ENCODE measurements around the gene LGALS7.

Gene LGALS7

GRCh38 chr19:38737921-38738737 lies 35.2 kb downstream of the LGALS7 start:
- DNase-seq = no peak

- DNase-seq = no peak
Measured at GRCh38 chr19:38737281-38737865, 35.9 kb downstream of the LGALS7 start.

- peak; percentile 52 for DNase-seq
Measured at GRCh38 chr19:38736413-38737280, 36.7 kb downstream of the LGALS7 start.

GRCh38 chr19:38736036-38736412 lies 37.3 kb downstream of the LGALS7 start:
- peak; percentile 21 for DNase-seq

- DNase-seq = peak; percentile 22
Measured at GRCh38 chr19:38735257-38735686, 38.0 kb downstream of the LGALS7 start.

GRCh38 chr19:38734426-38735256 lies 38.7 kb downstream of the LGALS7 start:
- DNase-seq = no peak

GRCh38 chr19:38734176-38734425 lies 39.2 kb downstream of the LGALS7 start:
- no peak for DNase-seq

GRCh38 chr19:38733493-38734175 lies 39.7 kb downstream of the LGALS7 start:
- no peak for DNase-seq

GRCh38 chr19:38733241-38733492 lies 40.1 kb downstream of the LGALS7 start:
- no peak for DNase-seq

- no peak for DNase-seq
Measured at GRCh38 chr19:38731654-38732301, 41.5 kb downstream of the LGALS7 start.

GRCh38 chr19:38730731-38731589 lies 42.4 kb downstream of the LGALS7 start:
- no peak for DNase-seq

- DNase-seq = no peak
Measured at GRCh38 chr19:38730470-38730730, 42.9 kb downstream of the LGALS7 start.

GRCh38 chr19:38729653-38730469 lies 43.5 kb downstream of the LGALS7 start:
- peak; percentile 69 for DNase-seq

GRCh38 chr19:38728752-38729541 lies 44.4 kb downstream of the LGALS7 start:
- no peak for DNase-seq

- no peak for DNase-seq
Measured at GRCh38 chr19:38727868-38728660, 45.3 kb downstream of the LGALS7 start.

GRCh38 chr19:38727306-38727867 lies 45.9 kb downstream of the LGALS7 start:
- DNase-seq = no peak

GRCh38 chr19:38726761-38727301 lies 46.5 kb downstream of the LGALS7 start:
- no peak for DNase-seq

GRCh38 chr19:38726284-38726673 lies 47.0 kb downstream of the LGALS7 start:
- no peak for DNase-seq

Measured in effector CD8-positive, alpha-beta T cell (primary cell).